ENCODE measurements around the gene VDAC2. TPM values are rescaled to one million over a fixed set of nuclear protein-coding genes. Genes with fewer than 3 reads are reported as not detected.
A peak's percentile ranks its signal among the peaks of the same experiment; 100 is the strongest.
"Not testable (repeated sequence)": the region's sequence is repeated elsewhere in the genome, so short reads cannot be mapped to it uniquely, and the experiment has no call there.

The VDAC2 gene
- polyA plus RNA-seq, 6 donors from 2014 or later, result 137 to 212 (median 151) TPM

- not testable (repeated sequence) for ATAC-seq (ENCODE audit: low read depth in 2 of 2); H3K9me3 Mint-ChIP-seq; H3K4me3 Mint-ChIP-seq; H3K27ac Mint-ChIP-seq; H3K27me3 Mint-ChIP-seq; H3K36me3 Mint-ChIP-seq; DNase-seq; H3K4me1 Mint-ChIP-seq
Observed at GRCh38 chr10:75188522-75188921, 22.1 kb upstream of the VDAC2 start.

GRCh38 chr10:75189266-75190096 lies 21.1 kb upstream of the VDAC2 start:
- Mint-ChIP-seq H3K4me3 (no peak overlapping the region), H3K27ac (peak overlapping the region in 1 of 6 donors; percentile 64), H3K9me3 (no peaks in the 10 kb centered on the region)

GRCh38 chr10:75191821-75192568 lies 18.6 kb upstream of the VDAC2 start:
- ATAC-seq (ENCODE audit: low read depth in 2 of 2), result no peak
- no peak overlapping the region for H3K27ac Mint-ChIP-seq
- no peak for DNase-seq

More at GRCh38 chr10:75189266-75190096, 21.1 kb upstream of the VDAC2 start:
- Mint-ChIP-seq H3K36me3 (no peaks in the 10 kb centered on the region), H3K27me3 (no peaks in the 10 kb centered on the region), H3K4me1 (peaks cover 0 to 8% (median 4%) of the 10 kb centered on the region in 3 donors)
- ATAC-seq (ENCODE audit: low read depth in 2 of 2) (no peak), DNase-seq (no peak)

GRCh38 chr10:75194625-75195024 lies 16.0 kb upstream of the VDAC2 start:
- not testable (repeated sequence) for H3K9me3 Mint-ChIP-seq; DNase-seq; H3K4me1 Mint-ChIP-seq; H3K36me3 Mint-ChIP-seq; H3K27ac Mint-ChIP-seq; H3K27me3 Mint-ChIP-seq; ATAC-seq (ENCODE audit: low read depth in 2 of 2); H3K4me3 Mint-ChIP-seq

More at GRCh38 chr10:75191821-75192568, 18.6 kb upstream of the VDAC2 start:
- Mint-ChIP-seq H3K36me3 (no peaks in the 10 kb centered on the region), H3K4me3 (no peak overlapping the region), H3K27me3 (no peaks in the 10 kb centered on the region), H3K9me3 (no peaks in the 10 kb centered on the region), H3K4me1 (peaks cover 0 to 5% (median 0%) of the 10 kb centered on the region in 3 donors)

GRCh38 chr10:75195035-75195763 lies 15.4 kb upstream of the VDAC2 start:
- no peaks in the 10 kb centered on the region for H3K36me3 Mint-ChIP-seq
- no peaks in the 10 kb centered on the region for H3K27me3 Mint-ChIP-seq
- H3K4me1 Mint-ChIP-seq, result no peaks in the 10 kb centered on the region
- H3K27ac Mint-ChIP-seq, result peak overlapping the region in 2 of 6 donors; percentile 56 to 59
- ATAC-seq (ENCODE audit: low read depth in 2 of 2) (no peak), DNase-seq (no peak)
- no peaks in the 10 kb centered on the region for H3K9me3 Mint-ChIP-seq
- no peak overlapping the region for H3K4me3 Mint-ChIP-seq

GRCh38 chr10:75197066-75197465 lies 13.5 kb upstream of the VDAC2 start:
- no peak overlapping the region for H3K4me3 Mint-ChIP-seq
- H3K27ac Mint-ChIP-seq, result peak overlapping the region in 2 of 6 donors; percentile 9 to 88
- DNase-seq (no peak), ATAC-seq (ENCODE audit: low read depth in 2 of 2) (no peak)
- no peaks in the 10 kb centered on the region for H3K9me3 Mint-ChIP-seq
- H3K27me3 Mint-ChIP-seq, result no peaks in the 10 kb centered on the region
- H3K4me1 Mint-ChIP-seq, result peaks cover 0 to 4% (median 0%) of the 10 kb centered on the region in 3 donors
- H3K36me3 Mint-ChIP-seq, result no peaks in the 10 kb centered on the region

GRCh38 chr10:75197906-75198305 lies 12.7 kb upstream of the VDAC2 start:
- no peaks in the 10 kb centered on the region for H3K36me3 Mint-ChIP-seq
- H3K4me3 Mint-ChIP-seq, result no peak overlapping the region
- no peak for DNase-seq
- H3K27ac Mint-ChIP-seq, result peak overlapping the region in 1 of 6 donors; percentile 33
- H3K4me1 Mint-ChIP-seq, result peaks cover 0 to 4% (median 0%) of the 10 kb centered on the region in 3 donors
- no peaks in the 10 kb centered on the region for H3K9me3 Mint-ChIP-seq
- ATAC-seq (ENCODE audit: low read depth in 2 of 2), result no peak
- no peaks in the 10 kb centered on the region for H3K27me3 Mint-ChIP-seq

GRCh38 chr10:75199949-75200348 lies 10.6 kb upstream of the VDAC2 start:
- ATAC-seq (ENCODE audit: low read depth in 2 of 2); H3K27me3 Mint-ChIP-seq; DNase-seq; H3K36me3 Mint-ChIP-seq; H3K9me3 Mint-ChIP-seq; H3K4me1 Mint-ChIP-seq; H3K4me3 Mint-ChIP-seq: not testable (repeated sequence)
- peak overlapping the region in 1 of 6 donors; percentile 43 for H3K27ac Mint-ChIP-seq

GRCh38 chr10:75201793-75202307 lies 8.7 kb upstream of the VDAC2 start:
- Mint-ChIP-seq H3K36me3 (no peaks in the 10 kb centered on the region), H3K27ac (no peak overlapping the region), H3K27me3 (no peaks in the 10 kb centered on the region), H3K4me3 (no peak overlapping the region), H3K9me3 (no peaks in the 10 kb centered on the region), H3K4me1 (peaks cover 0 to 4% (median 0%) of the 10 kb centered on the region in 3 donors)
- ATAC-seq (ENCODE audit: low read depth in 2 of 2), result no peak
- DNase-seq, result no peak

GRCh38 chr10:75202321-75203045 lies 8.1 kb upstream of the VDAC2 start:
- Mint-ChIP-seq H3K36me3 (no peaks in the 10 kb centered on the region), H3K9me3 (no peaks in the 10 kb centered on the region), H3K27ac (no peak overlapping the region), H3K4me1 (peaks cover 0 to 4% (median 0%) of the 10 kb centered on the region in 3 donors), H3K4me3 (no peak overlapping the region), H3K27me3 (no peaks in the 10 kb centered on the region)
- ATAC-seq (ENCODE audit: low read depth in 2 of 2), result no peak
- DNase-seq, result no peak

GRCh38 chr10:75203046-75203620 lies 7.5 kb upstream of the VDAC2 start:
- H3K4me3 Mint-ChIP-seq; ATAC-seq (ENCODE audit: low read depth in 2 of 2); H3K9me3 Mint-ChIP-seq; H3K4me1 Mint-ChIP-seq; H3K27ac Mint-ChIP-seq; H3K36me3 Mint-ChIP-seq; DNase-seq; H3K27me3 Mint-ChIP-seq: not testable (repeated sequence)

GRCh38 chr10:75203724-75204123 lies 6.9 kb upstream of the VDAC2 start:
- Mint-ChIP-seq H3K4me3 (no peak overlapping the region), H3K9me3 (no peaks in the 10 kb centered on the region), H3K4me1 (peaks cover 0 to 4% (median 0%) of the 10 kb centered on the region in 3 donors), H3K27me3 (no peaks in the 10 kb centered on the region), H3K27ac (no peak overlapping the region), H3K36me3 (no peaks in the 10 kb centered on the region)
- no peak for ATAC-seq (ENCODE audit: low read depth in 2 of 2)
- DNase-seq, result no peak

Data from naive B cell (primary cell).